K562 (cell line): ENCODE data around the gene HSD11B1L. TPM values are rescaled to one million over a fixed set of nuclear protein-coding genes. Genes with fewer than 3 reads are reported as not detected.

ENCODE experiments used
- ARID2 ChIP-seq: fragments of 450-650 bp; IDR thresholded peaks from 2 replicates; pipeline ENCODE4 v1.6.1; 2017; ENCODE audit warnings: antibody characterized with exemption, mild to moderate bottlenecking
- FOXP4 ChIP-seq: sonication (generic); formaldehyde crosslinking; IDR thresholded peaks from 2 replicates; pipeline ENCODE4 v1.8.0; 2022; ENCODE audit warnings: mild to moderate bottlenecking, missing genetic modification reagents, borderline replicate concordance
- HDAC3 ChIP-seq: fragments of 450-650 bp; IDR thresholded peaks from 2 replicates; pipeline ENCODE4 v1.6.1; 2018; ENCODE audit warnings: borderline replicate concordance, mild to moderate bottlenecking, moderate library complexity; ENCODE audit not compliant: partially characterized antibody
- HNRNPLL ChIP-seq: fragments of 200-400 bp; formaldehyde crosslinking; IDR thresholded peaks from 2 replicates; pipeline ENCODE4 v1.6.1; 2017; ENCODE audit warnings: low read length, low read depth, mild to moderate bottlenecking; ENCODE audit not compliant: poor library complexity, severe bottlenecking
- HOMEZ ChIP-seq: fragments of 250-450 bp; sonication (Bioruptor Pico); IDR thresholded peaks from 2 replicates; pipeline ENCODE4 v1.4.0; 2020; ENCODE audit warnings: mild to moderate bottlenecking, moderate library complexity
- MCM2 ChIP-seq: fragments of 450-650 bp; IDR thresholded peaks from 2 replicates; pipeline ENCODE4 v1.6.1; 2017; ENCODE audit warnings: low read depth, mild to moderate bottlenecking
- MYNN ChIP-seq, 2 experiments: sonication (generic); formaldehyde crosslinking in 1 of 2; IDR thresholded peaks; 2 replicates each; pipeline versions ENCODE4 v1.5.0 to v1.6.1; 2016 to 2020; ENCODE audit warnings: antibody characterized with exemption in 1 of 2, missing genetic modification reagents in 1 of 2
- RBBP5 ChIP-seq: fragments of 200-600 bp; sonication (generic); IDR thresholded peaks from 2 replicates; pipeline ENCODE4 v1.6.1; 2012; ENCODE audit warnings: borderline replicate concordance, mild to moderate bottlenecking, low read length, control low read depth, inconsistent platforms; ENCODE audit not compliant: insufficient read depth, poor library complexity, severe bottlenecking
- RCOR1 ChIP-seq, 2 experiments: IDR thresholded peaks; 2 replicates each; pipeline ENCODE4 v1.6.1; 2012; ENCODE audit warnings: low read depth in 2 of 2, low read length in 2 of 2, borderline replicate concordance in 1 of 2, improper control_type of control experiment in 1 of 2
- RNF2 ChIP-seq: sonication (generic); IDR thresholded peaks from 2 replicates; pipeline ENCODE4 v1.6.1; 2016
- SFPQ ChIP-seq: fragments of 200-400 bp; formaldehyde crosslinking; IDR thresholded peaks from 2 replicates; pipeline ENCODE4 v1.6.1; 2017; ENCODE audit warnings: mild to moderate bottlenecking, low read depth, low read length, moderate library complexity
- TBL1XR1 ChIP-seq, 2 experiments: IDR thresholded peaks; 2 replicates each; pipeline ENCODE4 v1.6.1; 2012; ENCODE audit warnings: improper control_type of control experiment in 2 of 2, low read length in 2 of 2, mild to moderate bottlenecking in 1 of 2
- TBP ChIP-seq: optimal IDR thresholded peaks from 2 replicates; pipeline ENCODE3; 2011; ENCODE audit warnings: low read depth, low read length, improper control_type of control experiment
- YY1 ChIP-seq, 3 experiments: IDR thresholded peaks; 2 replicates each; pipeline ENCODE4 v1.6.1; 2011; ENCODE audit warnings: low read length in 2 of 3, mild to moderate bottlenecking in 2 of 3, moderate library complexity in 2 of 3, borderline replicate concordance in 1 of 3, control low read depth in 1 of 3, low read depth in 1 of 3; ENCODE audit not compliant: insufficient read depth in 3 of 3, insufficient replicate concordance in 2 of 3, control insufficient read depth in 1 of 3, insufficient read length in 1 of 3; ENCODE audit errors: extremely low read depth in 1 of 3
- ZKSCAN8 ChIP-seq: fragments of 200-800 bp; sonication (Bioruptor generic); IDR thresholded peaks from 2 replicates; pipeline ENCODE4 v1.6.1; 2016; ENCODE audit warnings: missing genetic modification characterization, missing compliant biosample characterization
- ZNF696 ChIP-seq: fragments of 250-450 bp; sonication (Bioruptor Pico); conservative IDR thresholded peaks from 2 replicates; pipeline ENCODE4 v1.4.0; 2020; ENCODE audit warnings: mild to moderate bottlenecking, moderate library complexity
- ZNF766 ChIP-seq: fragments of 200-800 bp; sonication (Bioruptor generic); conservative IDR thresholded peaks from 2 replicates; pipeline ENCODE4 v1.6.1; 2016; ENCODE audit warnings: missing genetic modification characterization, missing compliant biosample characterization
- polyA plus RNA-seq, 8 experiments: library from polyadenylated mRNA; depleted of rRNA in 4 of 8; stranded (reverse) in 5 of 8; unstranded in 3 of 8; fragments of >200 nt; fragmentation: Nextera tagmentation in 2 of 8; fragmentation: Illumina TruSeq in 1 of 8; extraction: Ambion mirVana in 2 of 8; extraction: Trizol in 1 of 8; gene quantifications; 2 replicates each; pipeline versions ENCODE4 v1.2.1 to v1.2.3, GENCODE V29; 2011 to 2014; ENCODE audit warnings: inconsistent platforms in 1 of 8, missing spikeins in 1 of 8
- total RNA-seq, 7 experiments: library from RNA; depleted of rRNA in 6 of 7; stranded (reverse); fragments of >200 nt in 6 of 7; fragmentation: Illumina TruSeq in 2 of 7; extraction: Trizol in 2 of 7; gene quantifications; 2 replicates each; pipeline versions ENCODE4 v1.2.1 to v1.2.3, GENCODE V29; 2011 to 2021; ENCODE audit warnings: low replicate concordance in 1 of 7

The HSD11B1L gene
- total and polyA plus RNA-seq, 9 of the 15 experiments (the other 6 are each of a cell fraction or from before 2014, with no cell fraction given): 0.31 to 7.7 (median 2.3) TPM

- TF ChIP-seq HNRNPLL (peak; percentile 64), MCM2 (no peak), ARID2 (no peak), MYNN (IDR thresholded peaks at IDR 0.05) (no peak; the same call in 1 of the 2 replicates), MYNN (CRISPR knock-in tag; IDR thresholded peaks at IDR 0.05) (no peak), HDAC3 (no peak), RCOR1 (IDR thresholded peaks at IDR 0.05; ENCODE audit: borderline replicate concordance in 1 of 2, low read depth in 2 of 2, low read length in 2 of 2) (peak in 1 of 2 experiments; percentile 78; a peak in 2 of 4 replicates), TBP (peak; percentile 93), RNF2 (peak; percentile 71; the same call in 1 of the 2 replicates), SFPQ (no peak), HOMEZ (CRISPR knock-in tag) (peak; percentile 20; the same call in 1 of the 2 replicates), ZNF696 (CRISPR knock-in tag) (no peak), ZNF766 (CRISPR knock-in tag) (peak; percentile 76; the same call in 1 of the 2 replicates), RBBP5 (peak; percentile 98), ZKSCAN8 (CRISPR knock-in tag) (no peak), YY1 (IDR thresholded peaks at IDR 0.05; ENCODE audit: borderline replicate concordance in 1 of 3, control insufficient read depth in 1 of 3, extremely low read depth in 1 of 3, insufficient read depth in 3 of 3, insufficient read length in 1 of 3, insufficient replicate concordance in 2 of 3, low read depth in 1 of 3, low read length in 2 of 3) (peak; percentile 89 to 98 (median 98)), TBL1XR1 (IDR thresholded peaks at IDR 0.05; ENCODE audit: low read length in 2 of 2) (peak; percentile 60 to 84; a peak in 2 of 4 replicates), FOXP4 (CRISPR knock-in tag) (no peak)
Measured at GRCh38 chr19:5719961-5720790, 39.3 kb downstream of the HSD11B1L start, which contains the start of the genes CATSPERD and LONP1 (continued).
